ENCODE results near the gene CASP7. TPM values are rescaled to one million over a fixed set of nuclear protein-coding genes. Genes with fewer than 3 reads are reported as not detected.

The CASP7 gene
- total RNA-seq, 4 donors from 2014 or later: 11.6 to 17.2 (median 13.8) TPM

DNA sequence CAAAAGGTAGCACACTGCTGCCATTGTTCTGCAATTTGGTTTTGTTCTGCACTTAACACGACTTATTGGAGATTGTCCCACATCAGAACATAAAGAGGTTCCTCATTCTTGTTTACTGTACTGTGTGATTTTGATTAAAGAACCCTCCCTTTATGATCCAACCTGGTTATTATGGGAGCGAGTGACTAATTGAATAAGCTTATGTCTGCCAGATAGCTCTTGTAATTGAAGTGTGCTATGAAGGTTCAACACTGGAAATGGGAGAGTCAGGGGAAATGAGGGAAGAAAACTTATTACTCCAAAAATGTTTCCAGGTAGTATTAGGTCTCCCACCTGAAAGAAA lies 33.9 kb downstream of the CASP7 start:
- H3K4me1 ChIP-seq: peaks cover 14 to 19% of the 10 kb centered on the region in 2 donors
- no peaks in the 10 kb centered on the region for H3K27me3 ChIP-seq
- WGBS, 2 donors: 86% methylated on average over 2 of the region's 2 CpGs
- no peak for DNase-seq
- H3K36me3 ChIP-seq: no peaks in the 10 kb centered on the region
- H3K4me3 ChIP-seq (replicated peaks in 1 of 3): no peak overlapping the region
- H3K27ac ChIP-seq: no peak overlapping the region
- no peaks in the 10 kb centered on the region for H3K9me3 ChIP-seq
- TF ChIP-seq POLR2A (IDR thresholded peaks at IDR 0.05): no peak
- intact Hi-C loops (cut with DNase I): no loop called here

- intact Hi-C loops (cut with DNase I): no loop called here
- TF ChIP-seq POLR2A (IDR thresholded peaks at IDR 0.05) (no peak), CTCF (IDR thresholded peaks at IDR 0.05) (no peak)
- Histone ChIP-seq H3K4me1 (no peaks in the 10 kb centered on the region), H3K27ac (no peak overlapping the region), H3K27me3 (no peaks in the 10 kb centered on the region), H3K4me3 (replicated peaks in 1 of 3) (no peak overlapping the region), H3K36me3 (peaks cover 3 to 4% of the 10 kb centered on the region in 2 donors), H3K9me3 (no peaks in the 10 kb centered on the region)
- DNase-seq: no peak
- WGBS, 2 donors: 64 to 91% methylated on average over 2 of the region's 2 CpGs
These were observed 36.6 kb downstream of the CASP7 start for GRCh38 chr10:113716109-113716910.

DNA sequence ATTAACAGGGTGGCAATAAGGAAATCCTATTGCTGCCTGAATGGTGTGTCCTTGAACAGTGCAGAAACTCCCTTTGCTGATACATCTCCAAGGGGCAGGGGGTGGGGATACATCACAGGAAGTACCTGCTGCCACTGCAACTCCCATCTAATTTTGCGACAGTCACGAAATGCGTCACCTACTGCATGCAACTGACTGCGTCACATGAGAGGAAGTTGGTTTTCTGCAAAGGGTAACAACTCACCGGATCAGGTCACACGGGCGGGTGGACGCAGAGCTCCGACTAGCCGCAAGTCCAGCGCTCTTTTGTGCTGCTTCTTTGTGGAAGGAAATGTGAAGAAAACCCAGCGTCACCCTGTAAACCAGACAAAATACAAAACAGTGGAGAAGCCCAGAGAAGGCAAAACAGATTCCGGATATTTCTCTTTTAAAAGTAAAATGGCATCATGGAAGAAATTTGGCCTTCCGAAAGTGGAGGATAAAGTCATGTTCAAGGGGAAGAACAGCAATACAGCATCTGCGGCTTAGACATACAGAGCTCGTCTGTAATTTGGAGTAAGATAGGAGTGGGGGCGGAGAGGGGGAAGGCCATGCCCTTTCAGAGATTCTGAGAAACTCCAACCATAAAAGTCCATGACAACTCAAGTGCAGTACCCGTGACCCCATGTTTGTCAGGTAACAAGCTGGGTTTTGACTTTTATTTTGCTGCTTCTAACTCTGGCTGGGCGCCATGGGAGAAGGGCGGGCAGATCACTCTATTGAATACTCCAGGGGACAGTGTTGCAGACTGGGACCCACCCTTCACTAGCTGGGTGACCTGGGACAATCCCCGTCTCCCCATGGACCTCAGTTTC lies 39.5 kb downstream of the CASP7 start:
- H3K4me3 ChIP-seq (replicated peaks in 1 of 3): no peak overlapping the region
- no peaks in the 10 kb centered on the region for H3K9me3 ChIP-seq
- no peak for DNase-seq
- no peak overlapping the region for H3K27ac ChIP-seq
- H3K4me1 ChIP-seq: no peaks in the 10 kb centered on the region
- peaks cover 13 to 18% of the 10 kb centered on the region in 2 donors for H3K36me3 ChIP-seq
- intact Hi-C loops (cut with DNase I): no loop called here
- no peaks in the 10 kb centered on the region for H3K27me3 ChIP-seq
- no peak for TF ChIP-seq CTCF (IDR thresholded peaks at IDR 0.05)
- no peak for TF ChIP-seq POLR2A (IDR thresholded peaks at IDR 0.05)
- WGBS, 2 donors: 94 to 96% methylated on average over 21 of the region's 21 CpGs

GRCh38 chr10:113720386-113720785 lies 40.7 kb downstream of the CASP7 start:
- TF ChIP-seq CTCF (IDR thresholded peaks at IDR 0.05) (no peak), POLR2A (IDR thresholded peaks at IDR 0.05) (no peak)
- no peaks in the 10 kb centered on the region for H3K27me3 ChIP-seq
- no peak overlapping the region for H3K4me3 ChIP-seq (replicated peaks in 1 of 3)
- H3K27ac ChIP-seq: no peak overlapping the region
- H3K36me3 ChIP-seq: peaks cover 13 to 22% of the 10 kb centered on the region in 2 donors
- H3K4me1 ChIP-seq: no peaks in the 10 kb centered on the region
- 91% methylated on average over 8 of the region's 8 CpGs for WGBS, 2 donors
- DNase-seq: no peak
- intact Hi-C loops (cut with DNase I): no loop called here
- no peaks in the 10 kb centered on the region for H3K9me3 ChIP-seq

DNA sequence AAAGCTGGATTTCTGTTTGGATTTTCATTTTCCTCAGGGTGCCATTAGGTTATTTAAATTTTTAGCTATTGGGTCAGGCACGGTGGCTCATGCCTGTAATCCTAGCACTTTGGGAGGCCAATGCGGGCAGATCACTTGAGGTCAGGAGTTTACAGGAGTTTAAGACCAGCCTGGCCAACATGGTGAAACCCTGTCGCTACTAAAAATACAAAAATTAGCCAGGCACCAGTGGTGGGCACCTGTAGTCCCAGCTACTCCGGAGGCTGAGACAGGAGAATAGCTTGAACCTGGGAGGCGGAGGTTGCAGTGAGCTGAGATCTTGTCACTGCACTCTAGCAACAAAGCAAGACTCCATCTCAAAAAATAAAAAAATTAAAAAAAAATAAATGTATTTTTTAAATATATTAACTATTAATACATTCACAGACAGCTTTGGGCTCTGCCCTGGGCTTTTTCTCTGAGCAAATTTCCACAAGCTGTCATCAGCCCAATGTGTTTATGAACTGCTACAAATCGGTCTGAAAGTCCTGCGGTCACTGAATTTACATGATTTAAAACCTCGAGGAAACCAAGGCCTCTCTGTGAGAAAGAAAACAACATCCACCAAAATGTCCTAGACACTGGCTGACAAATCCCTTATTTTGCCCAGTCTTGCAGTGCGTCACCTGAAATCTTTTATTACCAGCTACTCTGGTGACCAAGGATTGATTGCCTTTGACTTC lies 52.6 kb downstream of the CASP7 start:
- TF ChIP-seq POLR2A (IDR thresholded peaks at IDR 0.05) (no peak), CTCF (IDR thresholded peaks at IDR 0.05) (no peak)
- H3K9me3 ChIP-seq: no peaks in the 10 kb centered on the region
- no peaks in the 10 kb centered on the region for H3K4me1 ChIP-seq
- H3K4me3 ChIP-seq (replicated peaks in 1 of 3): no peak overlapping the region
- peaks cover 17 to 20% of the 10 kb centered on the region in 2 donors for H3K36me3 ChIP-seq
- no peaks in the 10 kb centered on the region for H3K27me3 ChIP-seq
- WGBS, 2 donors: 91 to 95% methylated on average over 8 to 9 of the region's 9 CpGs
- intact Hi-C loops (cut with DNase I): no loop called here
- DNase-seq: no peak
- H3K27ac ChIP-seq: no peak overlapping the region
